Testis (tissue), 3 donors: ENCODE results near the gene RNF31. TPM values are rescaled to one million over a fixed set of nuclear protein-coding genes. Genes with fewer than 3 reads are reported as not detected.
A peak's percentile ranks its signal among the peaks of the same experiment; 100 is the strongest.

Source experiments
- DNase-seq: peaks from one replicate; pipeline ENCODE4 v3.0.0-alpha.2; 2019
- H3K27ac ChIP-seq, 2 donors: fragments of 200-600 bp; sonication (generic); one replicate each; pipeline ENCODE4 v1.5.1; 2019
- H3K27me3 ChIP-seq: fragments of 200-600 bp; sonication (generic); one replicate; pipeline ENCODE4 v1.5.1; 2019
- H3K36me3 ChIP-seq: fragments of 200-600 bp; sonication (generic); one replicate; pipeline ENCODE4 v1.5.1; 2017; ENCODE audit warnings: low read depth; ENCODE audit errors: missing control alignments
- H3K4me1 ChIP-seq: fragments of 200-600 bp; sonication (generic); one replicate; pipeline ENCODE4 v1.5.1; 2019
- H3K4me3 ChIP-seq, 2 donors: fragments of 200-600 bp; sonication (generic); one replicate each; pipeline ENCODE4 v1.5.1; 2017 to 2019
- H3K9me3 ChIP-seq: fragments of 200-600 bp; sonication (generic); one replicate; pipeline ENCODE4 v1.5.1; 2017
- POLR2A ChIP-seq: fragments of 450-650 bp; IDR thresholded peaks from one replicate; pipeline ENCODE4 v1.6.1; 2017; ENCODE audit warnings: antibody characterized with exemption, mild to moderate bottlenecking, moderate library complexity
- WGBS, 2 donors: methylation state at CpG; one replicate each; pipeline ENCODE4 v1.1.5; 2018; 5-methylcytosine and 5-hydroxymethylcytosine counted together
- intact Hi-C: fragments of 100-400 bp; cut with DNase I; formaldehyde crosslinking; loops from one replicate; pipeline ENCODE4 v1.15.1; 2023; ENCODE audit warnings: low total_unique reads
- polyA plus RNA-seq: library from polyadenylated mRNA; stranded (reverse); fragments of 350-450 nt; fragmentation: Illumina TruSeq; extraction: RNeasy Lipid Tissue Mini Kit (QIAGEN cat#74804); gene quantifications from one replicate; pipeline ENCODE4 v1.2.3, GENCODE V29; 2014; ENCODE audit warnings: low read depth, low replicate concordance; ENCODE audit not compliant: insufficient read depth
- total RNA-seq, 2 donors: library from RNA; depleted of rRNA; stranded (reverse); fragments of >200 nt; gene quantifications; one replicate each; pipeline ENCODE4 v1.2.3, GENCODE V29; 2016
- TF ChIP-seq, protein P1 (sequence below), 3 experiments: fragments of 450-650 bp in 2 of 3; fragments of 200-600 bp in 1 of 3; sonication (generic) in 1 of 3; IDR thresholded peaks; one replicate each; pipeline ENCODE4 v1.5.1; 2016 to 2019; ENCODE audit warnings: antibody characterized with exemption in 3 of 3, mild to moderate bottlenecking in 2 of 3, moderate library complexity in 1 of 3

RNF31 gene
- total and polyA plus RNA-seq, 3 donors from 2014 or later = 71.0 to 96.8 (median 94.5) TPM

- no peaks in the 10 kb centered on the region for H3K27me3 ChIP-seq
- intact Hi-C loops = no loop called here
- H3K4me3 ChIP-seq = no peak overlapping the region
- TF ChIP-seq, protein P1, sequence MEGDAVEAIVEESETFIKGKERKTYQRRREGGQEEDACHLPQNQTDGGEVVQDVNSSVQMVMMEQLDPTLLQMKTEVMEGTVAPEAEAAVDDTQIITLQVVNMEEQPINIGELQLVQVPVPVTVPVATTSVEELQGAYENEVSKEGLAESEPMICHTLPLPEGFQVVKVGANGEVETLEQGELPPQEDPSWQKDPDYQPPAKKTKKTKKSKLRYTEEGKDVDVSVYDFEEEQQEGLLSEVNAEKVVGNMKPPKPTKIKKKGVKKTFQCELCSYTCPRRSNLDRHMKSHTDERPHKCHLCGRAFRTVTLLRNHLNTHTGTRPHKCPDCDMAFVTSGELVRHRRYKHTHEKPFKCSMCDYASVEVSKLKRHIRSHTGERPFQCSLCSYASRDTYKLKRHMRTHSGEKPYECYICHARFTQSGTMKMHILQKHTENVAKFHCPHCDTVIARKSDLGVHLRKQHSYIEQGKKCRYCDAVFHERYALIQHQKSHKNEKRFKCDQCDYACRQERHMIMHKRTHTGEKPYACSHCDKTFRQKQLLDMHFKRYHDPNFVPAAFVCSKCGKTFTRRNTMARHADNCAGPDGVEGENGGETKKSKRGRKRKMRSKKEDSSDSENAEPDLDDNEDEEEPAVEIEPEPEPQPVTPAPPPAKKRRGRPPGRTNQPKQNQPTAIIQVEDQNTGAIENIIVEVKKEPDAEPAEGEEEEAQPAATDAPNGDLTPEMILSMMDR (IDR thresholded peaks at IDR 0.05) = no peak
- TF ChIP-seq POLR2A = no peak
- H3K27ac ChIP-seq = no peak overlapping the region
- peaks cover 4% of the 10 kb centered on the region for H3K4me1 ChIP-seq
- H3K9me3 ChIP-seq = no peaks in the 10 kb centered on the region
- H3K36me3 ChIP-seq = no peaks in the 10 kb centered on the region
- 81 to 84% methylated on average over 1 of the region's 1 CpG for WGBS, 2 donors
- no peak for DNase-seq
These were observed 9.5 kb downstream of the RNF31 start for GRCh38 chr14:24156840-24157239.

- no peak for TF ChIP-seq POLR2A
- TF ChIP-seq, protein P1 (IDR thresholded peaks at IDR 0.05) = no peak
- Histone ChIP-seq H3K4me1 (peaks cover 7% of the 10 kb centered on the region), H3K27ac (no peak overlapping the region), H3K9me3 (no peaks in the 10 kb centered on the region), H3K4me3 (no peak overlapping the region), H3K27me3 (no peaks in the 10 kb centered on the region), H3K36me3 (no peaks in the 10 kb centered on the region)
- DNase-seq = no peak
- intact Hi-C loops = no loop called here
- 91 to 94% methylated on average over 6 to 12 of the region's 12 CpGs for WGBS, 2 donors
These were observed 10.0 kb downstream of the RNF31 start for GRCh38 chr14:24157331-24157730.

GRCh38 chr14:24159777-24160498 lies 12.6 kb downstream of the RNF31 start:
- H3K4me1 ChIP-seq = peaks cover 16% of the 10 kb centered on the region
- H3K27ac ChIP-seq = peak overlapping the region in 1 of 2 donors; percentile 96
- intact Hi-C loops = no loop called here
- no peaks in the 10 kb centered on the region for H3K27me3 ChIP-seq
- 81 to 93% methylated on average over 10 to 11 of the region's 11 CpGs for WGBS, 2 donors
- no peaks in the 10 kb centered on the region for H3K9me3 ChIP-seq
- no peak for DNase-seq
- H3K4me3 ChIP-seq = no peak overlapping the region
- TF ChIP-seq, protein P1 (IDR thresholded peaks at IDR 0.05) = no peak
- TF ChIP-seq POLR2A = no peak
- no peaks in the 10 kb centered on the region for H3K36me3 ChIP-seq

- Histone ChIP-seq H3K27ac (peak overlapping the region; percentile 95 to 96), H3K27me3 (no peaks in the 10 kb centered on the region), H3K9me3 (no peaks in the 10 kb centered on the region), H3K4me1 (peaks cover 16% of the 10 kb centered on the region), H3K36me3 (no peaks in the 10 kb centered on the region), H3K4me3 (no peak overlapping the region)
- DNase-seq = no peak
- TF ChIP-seq POLR2A = no peak
- TF ChIP-seq, protein P1 (IDR thresholded peaks at IDR 0.05) = no peak
- WGBS, 2 donors = 72 to 95% methylated on average over 2 to 4 of the region's 4 CpGs
- intact Hi-C loops = no loop called here
These were observed 13.2 kb downstream of the RNF31 start for GRCh38 chr14:24160499-24160849.
